IgD-negative memory B cell (primary cell): ENCODE data around the gene CWC15. TPM values are rescaled to one million over a fixed set of nuclear protein-coding genes. Genes with fewer than 3 reads are reported as not detected.

ENCODE experiments used
- H3K27ac Mint-ChIP-seq, 3 donors: one replicate each; pipeline ENCODE4 v1.8.0; 2020 to 2022; ENCODE audit warnings: mild to moderate bottlenecking in 3 of 3, mixed read lengths in 3 of 3, moderate library complexity in 1 of 3
- H3K27me3 Mint-ChIP-seq: one replicate; pipeline ENCODE4 v1.8.0; 2021; ENCODE audit warnings: mixed read lengths
- H3K36me3 Mint-ChIP-seq: one replicate; pipeline ENCODE4 v1.8.0; 2020; ENCODE audit warnings: mild to moderate bottlenecking, mixed read lengths
- H3K4me1 Mint-ChIP-seq, 3 donors: one replicate each; pipeline ENCODE4 v1.8.0; 2020 to 2022; ENCODE audit warnings: mixed read lengths in 3 of 3, mild to moderate bottlenecking in 1 of 3
- H3K4me3 Mint-ChIP-seq, 4 donors: one replicate each; pipeline ENCODE4 v1.8.0; 2020 to 2022; ENCODE audit warnings: mild to moderate bottlenecking in 4 of 4, mixed read lengths in 4 of 4, moderate library complexity in 3 of 4
- H3K9me3 Mint-ChIP-seq, 3 donors: one replicate each; pipeline ENCODE4 v1.8.0; 2020 to 2021; ENCODE audit warnings: mixed read lengths in 3 of 3, mild to moderate bottlenecking in 1 of 3
- polyA plus RNA-seq: library from polyadenylated mRNA; unstranded; fragments of 300-500 nt; fragmentation: Illumina TruSeq; gene quantifications from one replicate; pipeline ENCODE4 v1.2.3, GENCODE V29; 2021

The CWC15 gene
- polyA plus RNA-seq, 1 donor from 2014 or later, result 56.3 TPM

DNA sequence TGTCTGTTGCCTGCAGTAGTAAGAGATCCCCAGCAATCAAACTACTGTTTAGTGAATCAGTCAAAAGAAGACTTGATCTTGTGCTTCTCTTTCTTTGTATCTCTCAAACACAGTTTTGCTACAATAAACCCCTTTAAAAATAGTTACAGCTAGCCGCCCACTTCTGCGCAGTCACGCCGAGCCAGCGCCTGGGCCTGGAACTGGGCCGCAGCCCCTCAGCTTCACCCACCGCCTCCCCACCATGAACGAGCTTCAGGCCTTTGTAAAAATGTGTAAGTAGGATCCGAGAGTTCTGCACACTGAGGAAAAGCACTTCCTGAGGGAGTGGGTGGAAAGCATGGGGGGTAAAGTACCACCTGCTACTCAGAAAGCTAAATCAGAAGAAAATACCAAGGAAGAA lies 60.5 kb downstream of the CWC15 start:
- no peak overlapping the region for H3K27ac Mint-ChIP-seq
- H3K27me3 Mint-ChIP-seq, result no peaks in the 10 kb centered on the region
- no peaks in the 10 kb centered on the region for H3K4me1 Mint-ChIP-seq
- no peaks in the 10 kb centered on the region for H3K36me3 Mint-ChIP-seq
- no peaks in the 10 kb centered on the region for H3K9me3 Mint-ChIP-seq
- no peak overlapping the region for H3K4me3 Mint-ChIP-seq

Other genes starting within 250 kb of the CWC15 start
- not detected for gene AMOTL1, start 205.2 kb downstream of the CWC15 start, polyA plus RNA-seq
- gene KDM4D, start 153 bp upstream of the CWC15 start, polyA plus RNA-seq, result 0.99 TPM
- not detected for gene KDM4E, start 51.7 kb upstream of the CWC15 start, polyA plus RNA-seq
- not detected for gene KDM4F, start 75.9 kb upstream of the CWC15 start, polyA plus RNA-seq
- gene SRSF8, start 93.4 kb upstream of the CWC15 start, polyA plus RNA-seq, result 74.4 TPM
- 16.4 TPM for gene ENDOD1, start 116.3 kb upstream of the CWC15 start, polyA plus RNA-seq